AG08395 (cell line): ENCODE measurements around the gene ABCD3.
A peak's percentile ranks its signal among the peaks of the same experiment; 100 is the strongest.
"Not testable (repeated sequence)": the region's sequence is repeated elsewhere in the genome, so short reads cannot be mapped to it uniquely, and the experiment has no call there.

ENCODE experiments used
- DNase-seq: peaks from one replicate; pipeline ENCODE4 v3.0.0; 2012; ENCODE audit warnings: mixed read lengths, low spot score

The ABCD3 gene

DNA sequence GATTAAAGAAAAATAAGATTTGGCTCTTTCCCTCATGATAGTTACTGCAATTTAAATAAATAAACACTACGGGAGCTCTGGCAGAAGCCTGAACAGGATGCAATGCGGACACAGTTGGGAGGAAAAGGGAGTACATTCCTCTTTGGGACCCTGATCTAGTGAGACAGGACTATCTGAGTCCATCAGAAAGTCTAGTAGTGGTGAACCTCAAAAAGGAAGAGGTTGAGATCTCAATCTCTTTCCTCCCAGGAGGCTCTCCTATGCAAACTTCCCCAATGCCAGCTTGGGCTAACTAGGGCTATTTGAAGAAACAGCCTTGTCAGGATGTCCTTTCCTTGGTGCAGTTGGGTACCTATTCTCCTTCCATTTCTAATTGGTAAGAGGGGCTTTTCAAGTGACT, 4.9 kb upstream of the ABCD3 start:
- no peak for DNase-seq

GRCh38 chr1:94416901-94417727, 1.1 kb upstream of the ABCD3 start:
- peak; percentile 48 for DNase-seq

DNA sequence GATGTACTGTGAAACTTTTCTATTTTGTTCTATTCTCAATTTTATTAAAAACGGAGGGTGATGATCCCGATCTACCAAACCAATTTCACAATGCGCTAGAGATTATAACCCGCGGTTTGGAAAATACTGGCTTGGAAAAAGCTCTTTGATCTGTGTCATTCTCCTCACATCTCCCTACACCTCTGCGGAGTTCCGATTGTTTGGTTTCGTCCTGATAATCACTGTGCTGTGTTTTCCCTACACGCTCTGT, 536 bp upstream of the ABCD3 start:
- no peak for DNase-seq

DNA sequence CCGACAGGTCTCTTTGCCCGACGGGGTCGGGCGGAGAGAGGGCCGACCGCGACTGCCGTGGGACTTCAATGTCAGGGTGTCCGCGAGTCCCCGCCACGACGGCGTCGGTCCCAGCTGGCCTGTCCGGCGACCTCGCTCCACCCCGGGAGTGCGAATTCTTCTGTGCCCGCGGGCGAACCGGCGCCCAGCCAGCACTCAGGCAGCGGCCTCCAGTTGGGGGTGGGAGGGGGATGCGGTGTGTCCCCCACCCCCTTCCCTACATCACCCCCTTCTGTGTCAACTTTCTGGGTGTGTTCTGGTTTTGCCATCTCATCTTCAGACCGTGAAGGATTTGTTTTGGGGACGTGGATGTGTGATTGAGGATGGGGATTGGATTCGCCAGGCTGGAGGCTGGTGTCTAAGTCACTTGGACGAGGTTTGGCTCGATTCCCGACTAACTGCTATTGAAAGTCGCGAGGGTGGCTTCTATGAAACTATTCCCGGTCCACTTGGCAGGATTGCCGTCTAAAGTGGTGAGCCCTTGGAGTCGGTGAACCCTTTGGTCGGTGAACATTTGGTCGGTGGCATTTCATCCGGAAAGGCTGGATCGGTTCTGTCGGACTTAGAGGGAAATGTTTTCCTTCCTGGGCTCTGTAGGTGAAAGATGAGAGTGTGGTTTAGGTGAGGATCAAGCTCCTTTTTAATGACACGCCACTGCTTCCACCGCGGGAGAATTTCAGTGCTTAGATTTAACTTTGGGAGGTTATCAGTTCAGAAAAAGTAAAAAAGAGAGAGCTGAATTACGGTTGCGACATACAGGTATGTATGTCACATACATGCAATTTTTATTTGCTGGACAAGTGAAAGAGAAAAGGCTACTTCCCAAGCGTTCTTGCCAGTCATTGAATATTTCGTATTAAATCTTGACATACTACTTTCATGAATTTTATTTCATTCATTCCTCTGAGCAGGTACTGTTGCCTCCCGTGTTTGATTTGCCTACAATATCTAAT, 771 bp downstream of the ABCD3 start:
- peak; percentile 39 for DNase-seq

DNA sequence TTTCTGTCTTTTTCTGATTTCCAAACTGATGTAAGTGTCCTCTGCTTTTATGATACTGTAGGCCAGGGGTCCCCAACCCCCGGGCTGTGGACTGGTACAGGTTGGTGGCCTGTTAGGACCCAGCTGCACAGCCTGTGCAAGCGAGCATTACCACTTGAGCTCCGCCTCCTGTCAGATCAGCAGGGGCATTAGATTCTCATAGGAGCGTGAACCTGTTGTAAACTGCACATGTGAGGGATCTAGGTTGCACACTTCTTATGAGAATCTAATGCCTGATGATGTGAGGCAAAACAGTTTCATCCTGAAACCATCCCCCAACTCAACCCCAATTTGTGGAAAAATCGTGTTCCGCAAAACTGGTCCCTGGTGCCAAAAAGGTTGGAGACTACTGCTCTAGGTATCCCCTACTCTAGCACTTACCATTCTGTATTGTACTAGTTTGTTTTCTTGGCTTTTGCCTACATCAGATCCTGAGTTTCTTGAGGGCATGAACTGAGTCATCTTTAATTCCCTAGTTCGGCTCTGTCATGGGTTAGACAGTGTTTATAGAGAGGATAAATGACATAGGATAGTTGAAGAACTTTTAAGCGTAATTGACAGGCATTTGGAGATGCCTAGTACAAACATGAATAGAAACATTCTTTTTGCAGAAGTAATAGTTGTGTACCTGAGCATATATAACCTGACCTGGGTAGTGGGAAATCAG, 4.1 kb downstream of the ABCD3 start:
- no peak for DNase-seq

GRCh38 chr1:94425821-94426484, 7.8 kb downstream of the ABCD3 start:
- DNase-seq, result no peak

- not testable (repeated sequence) for DNase-seq
These were observed 8.3 kb downstream of the ABCD3 start for GRCh38 chr1:94426485-94426870.

- no peak for DNase-seq
These were observed 10.3 kb downstream of the ABCD3 start for GRCh38 chr1:94428441-94428840.

GRCh38 chr1:94428927-94429528, 10.8 kb downstream of the ABCD3 start:
- not testable (repeated sequence) for DNase-seq

GRCh38 chr1:94430066-94430465, 11.9 kb downstream of the ABCD3 start:
- not testable (repeated sequence) for DNase-seq

GRCh38 chr1:94433866-94434265, 15.7 kb downstream of the ABCD3 start:
- no peak for DNase-seq

GRCh38 chr1:94434365-94435045, 16.3 kb downstream of the ABCD3 start:
- no peak for DNase-seq

DNA sequence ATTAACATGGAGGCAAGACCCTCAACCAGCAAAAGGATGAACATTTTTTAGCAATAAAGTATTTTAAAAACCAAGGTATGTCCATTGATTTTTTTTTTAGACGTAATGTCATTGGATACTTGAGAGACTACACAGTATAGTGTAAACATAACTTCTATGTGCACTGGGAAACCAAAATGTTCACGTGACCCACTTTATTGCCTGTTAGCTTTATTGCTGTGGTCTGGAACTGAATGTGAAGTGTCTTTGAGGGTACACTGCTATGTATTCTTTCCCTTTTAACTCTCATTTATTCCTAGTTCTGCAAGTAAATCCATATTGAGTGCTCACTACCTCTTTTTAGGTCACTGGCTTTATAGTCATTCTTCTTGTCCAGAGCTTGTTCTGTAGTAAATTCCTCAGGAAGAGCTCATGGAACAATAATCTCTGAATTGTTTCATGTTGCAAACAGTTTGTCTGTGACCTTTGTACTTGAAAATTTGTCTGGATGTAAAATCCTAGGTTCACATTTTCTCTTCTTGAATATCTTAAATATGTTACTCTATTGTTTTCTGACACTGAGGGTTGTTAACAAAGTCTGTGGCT, 20.6 kb downstream of the ABCD3 start:
- DNase-seq, result peak; percentile 19

DNA sequence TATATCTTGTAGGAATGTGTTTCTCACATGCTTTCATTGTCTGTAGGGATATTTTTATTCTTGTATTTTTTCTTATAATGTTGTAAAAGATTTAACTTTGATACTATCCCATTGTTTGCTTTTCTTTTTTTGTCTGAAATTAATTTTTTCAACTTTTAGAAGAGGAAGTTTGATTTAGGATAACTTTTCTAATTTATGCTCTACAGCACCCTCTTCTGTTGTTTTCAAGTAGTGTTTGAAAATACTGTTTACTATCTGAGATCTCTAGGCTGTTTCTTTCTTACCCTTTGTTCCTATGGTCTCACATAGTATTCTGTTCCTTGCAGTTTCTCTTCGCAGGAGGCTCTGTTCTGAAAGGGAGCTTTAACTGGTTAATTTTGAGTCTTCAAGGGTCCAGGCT, 21.9 kb downstream of the ABCD3 start:
- DNase-seq, result no peak

DNA sequence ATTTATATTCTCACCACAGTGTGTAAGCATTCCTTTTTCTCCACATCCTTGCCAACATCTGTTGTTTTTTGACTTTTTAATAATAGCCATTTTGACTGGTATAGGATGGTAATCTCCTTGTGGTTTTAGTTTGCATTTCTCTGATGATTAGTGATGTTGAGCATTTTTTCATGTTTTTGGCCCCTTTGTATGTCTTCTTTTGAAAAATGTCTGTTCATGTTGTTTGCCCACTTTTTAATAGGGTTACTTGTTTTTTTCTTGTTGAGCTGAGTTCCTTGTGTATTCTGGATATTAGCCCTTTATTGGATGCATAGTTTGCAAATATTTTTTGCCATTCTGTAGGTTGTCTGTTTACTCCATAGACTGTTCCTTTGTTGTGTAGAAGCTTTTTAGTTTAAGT, 24.9 kb downstream of the ABCD3 start:
- DNase-seq, result not testable (repeated sequence)

DNA sequence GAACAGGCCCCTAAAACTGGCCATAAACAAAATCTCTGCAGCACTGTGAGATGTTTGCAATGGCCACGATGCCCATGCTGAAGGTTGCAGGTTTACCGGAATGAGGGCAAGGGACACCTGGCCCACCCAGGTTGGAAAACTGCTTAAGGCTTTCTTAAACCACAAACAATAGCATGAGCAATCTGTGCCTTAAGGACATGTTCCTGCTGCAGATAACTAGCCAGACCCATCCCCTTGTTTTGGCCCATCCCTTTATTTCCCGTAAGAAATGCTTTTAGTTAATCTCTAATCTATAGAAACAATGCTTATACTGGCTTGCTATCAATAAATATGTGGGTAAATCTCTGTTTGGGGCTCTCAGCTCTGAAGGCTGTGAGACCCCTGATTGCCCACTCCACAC, 26.6 kb downstream of the ABCD3 start:
- DNase-seq, result not testable (repeated sequence)

DNA sequence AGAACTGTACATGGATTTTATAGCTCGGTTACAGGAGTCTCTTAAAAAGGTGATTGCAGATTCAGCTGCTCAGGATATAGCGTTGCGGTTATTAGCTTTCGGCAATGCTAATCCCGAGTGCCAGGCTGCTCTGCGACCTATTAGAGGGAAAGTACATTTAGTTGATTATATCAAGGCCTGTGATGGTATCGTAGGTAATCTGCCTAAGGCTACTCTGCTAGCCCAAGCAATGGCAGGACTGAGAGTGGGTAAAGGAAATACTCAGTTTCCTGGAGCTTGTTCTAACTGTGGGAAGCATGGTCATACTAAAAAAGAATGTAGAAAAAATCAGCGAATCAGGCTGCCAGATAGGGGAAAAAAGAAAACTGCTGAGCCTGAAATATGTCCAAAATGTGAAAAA, 27.5 kb downstream of the ABCD3 start:
- not testable (repeated sequence) for DNase-seq

DNA sequence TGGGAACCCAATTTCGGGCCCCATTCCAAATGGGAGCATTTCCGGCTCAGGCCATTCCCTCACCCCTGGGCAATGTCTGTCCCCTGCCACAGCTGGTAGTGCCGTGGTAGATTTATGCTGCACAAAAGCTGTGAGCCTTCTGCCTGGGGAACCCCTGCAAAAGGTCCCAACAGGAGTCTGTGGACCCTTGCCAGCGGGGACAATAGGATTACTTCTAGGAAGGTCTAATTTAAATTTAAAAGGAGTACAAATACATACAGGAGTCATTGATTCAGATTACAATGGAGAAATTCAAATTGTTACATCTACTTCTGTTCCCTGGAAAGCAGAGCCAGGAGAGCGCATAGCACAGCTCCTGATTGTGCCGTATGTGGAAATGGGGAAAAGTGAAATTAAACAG, 28.0 kb downstream of the ABCD3 start:
- not testable (repeated sequence) for DNase-seq

DNA sequence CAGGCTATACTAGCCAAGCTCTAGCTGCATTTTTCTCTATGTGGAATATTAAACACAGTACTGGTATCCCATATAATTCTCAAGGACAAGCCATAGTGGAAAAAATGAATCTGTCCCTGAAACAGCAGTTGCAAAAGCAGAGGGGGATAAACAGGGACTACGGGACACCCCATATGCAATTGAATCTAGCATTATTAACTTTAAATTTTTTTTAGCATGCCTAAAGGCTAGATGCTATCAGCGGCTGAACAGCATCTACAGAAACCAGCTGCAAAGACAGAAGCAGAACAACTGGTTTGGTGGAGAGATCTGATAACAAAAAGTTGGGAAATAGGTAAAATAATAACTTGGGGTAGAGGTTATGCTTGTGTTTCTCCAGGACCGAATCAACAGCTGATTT, 30.6 kb downstream of the ABCD3 start:
- DNase-seq, result not testable (repeated sequence)

- no peak for DNase-seq
These were observed 38.5 kb downstream of the ABCD3 start for GRCh38 chr1:94456736-94457135.

- no peak for DNase-seq
These were observed 44.4 kb downstream of the ABCD3 start for GRCh38 chr1:94462606-94463005.
